ENCODE results near the gene MAGI1. TPM values are rescaled to one million over a fixed set of nuclear protein-coding genes. Genes with fewer than 3 reads are reported as not detected.

The MAGI1 gene
- total and polyA plus RNA-seq, 2 donors (not counting 1 experiment from before 2014, with no cell fraction given) = 0.10 to 0.22 TPM

DNA sequence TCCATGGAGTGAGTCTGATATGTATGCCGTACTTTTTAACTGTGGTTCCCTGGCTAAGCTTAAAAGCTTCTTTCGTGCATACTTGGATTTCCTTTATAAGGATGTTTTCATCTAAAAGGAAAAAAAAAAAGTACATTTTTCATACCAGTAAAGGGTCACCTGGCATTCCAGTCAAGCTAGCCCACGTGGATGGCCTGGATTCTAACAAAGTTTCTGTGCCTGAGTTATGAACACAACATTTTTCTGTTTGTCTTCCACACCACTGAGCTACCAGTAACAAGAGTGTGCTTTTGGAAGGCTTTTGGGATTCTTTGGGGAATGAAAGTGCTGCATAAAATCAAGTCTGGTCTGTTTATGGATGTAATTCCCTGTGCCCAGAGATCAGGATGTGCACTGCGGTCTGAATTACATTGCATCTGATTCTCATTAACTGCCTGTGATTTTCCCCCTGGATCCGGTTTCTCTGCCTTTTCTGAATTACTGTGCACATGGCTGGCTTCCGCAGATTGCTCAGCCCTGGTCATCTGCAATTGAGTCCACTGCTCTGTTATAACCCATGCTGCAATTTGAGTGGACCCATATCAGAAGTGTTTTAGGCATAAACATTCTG, 38.2 kb upstream of the MAGI1 start:
- no peaks in the 10 kb centered on the region for H3K36me3 ChIP-seq (replicated peaks in 1 of 2; ENCODE audit: control extremely low read depth in 1 of 2, control insufficient read depth in 1 of 2, extremely low read depth in 1 of 2, insufficient read depth in 2 of 2, low read length in 1 of 2)
- peaks cover 0 to 3% (median 0%) of the 10 kb centered on the region in 3 donors for H3K9me3 ChIP-seq (ENCODE audit: control extremely low read depth in 1 of 3, control insufficient read depth in 2 of 3, insufficient read depth in 1 of 3, low read length in 2 of 3)
- H3K79me2 ChIP-seq (ENCODE audit: control insufficient read depth, insufficient read depth, low read length) = no peaks in the 10 kb centered on the region
- CTCF ChIA-PET = no interaction called here
- WGBS (ENCODE audit: insufficient coverage) = 91% methylated on average over 3 of the region's 6 CpGs
- H3K27ac ChIP-seq (ENCODE audit: low read length in 2 of 2) = no peak overlapping the region
- no peak overlapping the region for H3K9ac ChIP-seq (ENCODE audit: low read length)
- H3K4me2 ChIP-seq (replicated peaks; ENCODE audit: low read depth, low read length, poor library complexity, severe bottlenecking) = no peak overlapping the region
- intact Hi-C loops (cut with micrococcal nuclease) = no loop called here
- H3K9me3 Mint-ChIP-seq (ENCODE audit: insufficient read depth) = no peaks in the 10 kb centered on the region
- H3K4me3 ChIP-seq (ENCODE audit: control extremely low read depth in 1 of 5, extremely low read depth in 1 of 5, insufficient read depth in 1 of 5, low read depth in 2 of 5, low read length in 4 of 5) = no peak overlapping the region
- H3K27ac Mint-ChIP-seq = no peak overlapping the region
- H2AFZ ChIP-seq (ENCODE audit: insufficient read depth, low read depth, low read length, poor library complexity, severe bottlenecking) = no peak overlapping the region
- H3K27me3 Mint-ChIP-seq = no peaks in the 10 kb centered on the region
- H3K27me3 ChIP-seq (replicated peaks in 1 of 4; ENCODE audit: control extremely low read depth in 1 of 4, control insufficient read depth in 3 of 4, insufficient read depth in 4 of 4, low read length in 3 of 4) = no peaks in the 10 kb centered on the region
- POLR2A ChIA-PET = no interaction called here
- DNase-seq (no peak), ATAC-seq (ENCODE audit: low read depth) (no peak)
- TF ChIP-seq, protein P1, sequence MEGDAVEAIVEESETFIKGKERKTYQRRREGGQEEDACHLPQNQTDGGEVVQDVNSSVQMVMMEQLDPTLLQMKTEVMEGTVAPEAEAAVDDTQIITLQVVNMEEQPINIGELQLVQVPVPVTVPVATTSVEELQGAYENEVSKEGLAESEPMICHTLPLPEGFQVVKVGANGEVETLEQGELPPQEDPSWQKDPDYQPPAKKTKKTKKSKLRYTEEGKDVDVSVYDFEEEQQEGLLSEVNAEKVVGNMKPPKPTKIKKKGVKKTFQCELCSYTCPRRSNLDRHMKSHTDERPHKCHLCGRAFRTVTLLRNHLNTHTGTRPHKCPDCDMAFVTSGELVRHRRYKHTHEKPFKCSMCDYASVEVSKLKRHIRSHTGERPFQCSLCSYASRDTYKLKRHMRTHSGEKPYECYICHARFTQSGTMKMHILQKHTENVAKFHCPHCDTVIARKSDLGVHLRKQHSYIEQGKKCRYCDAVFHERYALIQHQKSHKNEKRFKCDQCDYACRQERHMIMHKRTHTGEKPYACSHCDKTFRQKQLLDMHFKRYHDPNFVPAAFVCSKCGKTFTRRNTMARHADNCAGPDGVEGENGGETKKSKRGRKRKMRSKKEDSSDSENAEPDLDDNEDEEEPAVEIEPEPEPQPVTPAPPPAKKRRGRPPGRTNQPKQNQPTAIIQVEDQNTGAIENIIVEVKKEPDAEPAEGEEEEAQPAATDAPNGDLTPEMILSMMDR (IDR thresholded peaks at IDR 0.05) = no peak
- no peak for TF ChIP-seq EZH2 (IDR thresholded peaks at IDR 0.05; ENCODE audit: borderline replicate concordance, insufficient read depth, low read depth, low read length, poor library complexity, severe bottlenecking)
- H3K4me3 Mint-ChIP-seq = no peak overlapping the region
- H4K20me1 ChIP-seq (ENCODE audit: control insufficient read depth, insufficient read depth, low read length, poor library complexity, severe bottlenecking) = no peaks in the 10 kb centered on the region
- H3K4me1 Mint-ChIP-seq = no peaks in the 10 kb centered on the region
- H3K4me1 ChIP-seq (ENCODE audit: control insufficient read depth in 2 of 2, insufficient read depth in 2 of 2, low read length in 2 of 2) = no peaks in the 10 kb centered on the region

DNA sequence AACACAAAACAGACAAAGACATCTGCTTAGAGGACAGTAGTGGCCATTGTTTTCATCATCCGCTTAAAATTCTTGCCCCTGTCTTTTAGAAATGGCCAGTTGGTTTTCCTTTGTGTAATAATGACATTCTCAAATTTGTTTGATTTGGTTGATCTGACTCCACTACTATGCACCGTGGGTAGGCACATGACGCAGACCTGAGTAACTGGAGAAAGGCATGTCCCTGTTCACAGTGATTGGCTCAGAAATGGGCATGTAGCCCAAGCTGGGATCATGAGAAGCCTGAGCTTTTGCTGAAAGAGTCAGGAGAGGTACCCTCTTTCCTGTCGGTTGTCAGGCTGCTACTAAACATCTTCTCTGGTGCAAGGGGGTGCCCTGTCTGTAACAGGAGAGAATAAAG, 36.6 kb upstream of the MAGI1 start:
- Mint-ChIP-seq H3K9me3 (ENCODE audit: insufficient read depth) (no peaks in the 10 kb centered on the region), H3K27ac (no peak overlapping the region), H3K27me3 (no peaks in the 10 kb centered on the region), H3K4me1 (no peaks in the 10 kb centered on the region), H3K4me3 (no peak overlapping the region)
- Histone ChIP-seq H3K27me3 (replicated peaks in 1 of 4; ENCODE audit: control extremely low read depth in 1 of 4, control insufficient read depth in 3 of 4, insufficient read depth in 4 of 4, low read length in 3 of 4) (no peaks in the 10 kb centered on the region), H3K9ac (ENCODE audit: low read length) (no peak overlapping the region), H3K79me2 (ENCODE audit: control insufficient read depth, insufficient read depth, low read length) (no peaks in the 10 kb centered on the region), H3K36me3 (replicated peaks in 1 of 2; ENCODE audit: control extremely low read depth in 1 of 2, control insufficient read depth in 1 of 2, extremely low read depth in 1 of 2, insufficient read depth in 2 of 2, low read length in 1 of 2) (no peaks in the 10 kb centered on the region), H3K4me2 (replicated peaks; ENCODE audit: low read depth, low read length, poor library complexity, severe bottlenecking) (no peak overlapping the region), H2AFZ (ENCODE audit: insufficient read depth, low read depth, low read length, poor library complexity, severe bottlenecking) (no peak overlapping the region), H3K4me3 (ENCODE audit: control extremely low read depth in 1 of 5, extremely low read depth in 1 of 5, insufficient read depth in 1 of 5, low read depth in 2 of 5, low read length in 4 of 5) (no peak overlapping the region), H3K9me3 (ENCODE audit: control extremely low read depth in 1 of 3, control insufficient read depth in 2 of 3, insufficient read depth in 1 of 3, low read length in 2 of 3) (peaks cover 0 to 5% (median 0%) of the 10 kb centered on the region in 3 donors), H3K4me1 (ENCODE audit: control insufficient read depth in 2 of 2, insufficient read depth in 2 of 2, low read length in 2 of 2) (no peaks in the 10 kb centered on the region), H3K27ac (ENCODE audit: low read length in 2 of 2) (no peak overlapping the region), H4K20me1 (ENCODE audit: control insufficient read depth, insufficient read depth, low read length, poor library complexity, severe bottlenecking) (no peaks in the 10 kb centered on the region)
- no peak for ATAC-seq (ENCODE audit: low read depth)
- intact Hi-C loops (cut with micrococcal nuclease) = no loop called here
- TF ChIP-seq EZH2 (IDR thresholded peaks at IDR 0.05; ENCODE audit: borderline replicate concordance, insufficient read depth, low read depth, low read length, poor library complexity, severe bottlenecking) = no peak
- TF ChIP-seq, protein P1 (IDR thresholded peaks at IDR 0.05) = no peak
- DNase-seq = no peak
- ChIA-PET POLR2A (no interaction called here), CTCF (no interaction called here)
- 79% methylated on average over 4 of the region's 4 CpGs for WGBS (ENCODE audit: insufficient coverage)
